Skeletal muscle satellite cell (primary cell): ENCODE data around the gene KBTBD6.

Source experiments
- H3K27me3 ChIP-seq: 2 replicates; pipeline ENCODE4 v1.7.0; 2013; ENCODE audit warnings: low read length; ENCODE audit not compliant: control insufficient read depth, insufficient read depth
- H3K36me3 ChIP-seq: 2 replicates; pipeline ENCODE4 v1.7.0; 2013; ENCODE audit warnings: mild to moderate bottlenecking, control low read depth, low read length; ENCODE audit not compliant: insufficient read depth
- H3K4me1 ChIP-seq: 2 replicates; pipeline ENCODE4 v1.7.0; 2013; ENCODE audit warnings: low read length; ENCODE audit not compliant: control insufficient read depth, insufficient read depth
- H3K4me2 ChIP-seq: 2 replicates; pipeline ENCODE4 v1.7.0; 2013; ENCODE audit warnings: mild to moderate bottlenecking, low read length
- H3K4me3 ChIP-seq: 2 replicates; pipeline ENCODE4 v1.7.0; 2013; ENCODE audit warnings: low read length
- H3K9ac ChIP-seq: 2 replicates; pipeline ENCODE4 v1.7.0; 2013; ENCODE audit warnings: mild to moderate bottlenecking, low read depth, low read length, moderate library complexity
- H3K9me3 ChIP-seq: replicated peaks from 2 replicates; pipeline ENCODE4 v1.7.0; 2013; ENCODE audit warnings: mild to moderate bottlenecking, control low read depth, low read length

Gene KBTBD6

GRCh38 chr13:41152005-41152404, 19.4 kb upstream of the KBTBD6 start:
- Histone ChIP-seq H3K4me3 (no peak overlapping the region), H3K9me3 (peaks cover 23% of the 10 kb centered on the region), H3K4me2 (no peak overlapping the region), H3K27me3 (no peaks in the 10 kb centered on the region), H3K36me3 (no peaks in the 10 kb centered on the region), H3K9ac (no peak overlapping the region), H3K4me1 (no peaks in the 10 kb centered on the region)

GRCh38 chr13:41150058-41150457, 17.5 kb upstream of the KBTBD6 start:
- no peak overlapping the region for H3K9ac ChIP-seq
- no peaks in the 10 kb centered on the region for H3K36me3 ChIP-seq
- peaks cover 8% of the 10 kb centered on the region for H3K4me1 ChIP-seq
- peaks cover 23% of the 10 kb centered on the region for H3K9me3 ChIP-seq
- H3K4me3 ChIP-seq: no peak overlapping the region
- H3K4me2 ChIP-seq: no peak overlapping the region
- no peaks in the 10 kb centered on the region for H3K27me3 ChIP-seq

- Histone ChIP-seq H3K9me3 (peaks cover 23% of the 10 kb centered on the region), H3K4me2 (no peak overlapping the region), H3K27me3 (no peaks in the 10 kb centered on the region), H3K36me3 (no peaks in the 10 kb centered on the region), H3K9ac (no peak overlapping the region), H3K4me1 (peaks cover 16% of the 10 kb centered on the region), H3K4me3 (no peak overlapping the region)
Observed at GRCh38 chr13:41148419-41149283, 16.0 kb upstream of the KBTBD6 start.

- H3K9me3 ChIP-seq: peaks cover 22% of the 10 kb centered on the region
- H3K27me3 ChIP-seq: no peaks in the 10 kb centered on the region
- H3K4me2 ChIP-seq: peak overlapping the region; percentile 53
- peaks cover 18% of the 10 kb centered on the region for H3K4me1 ChIP-seq
- no peak overlapping the region for H3K4me3 ChIP-seq
- H3K9ac ChIP-seq: no peak overlapping the region
- H3K36me3 ChIP-seq: no peaks in the 10 kb centered on the region
Observed at GRCh38 chr13:41145136-41145908, 12.7 kb upstream of the KBTBD6 start.

- H3K36me3 ChIP-seq: no peaks in the 10 kb centered on the region
- no peak overlapping the region for H3K4me3 ChIP-seq
- no peak overlapping the region for H3K4me2 ChIP-seq
- H3K27me3 ChIP-seq: no peaks in the 10 kb centered on the region
- H3K4me1 ChIP-seq: peaks cover 24% of the 10 kb centered on the region
- peaks cover 15% of the 10 kb centered on the region for H3K9me3 ChIP-seq
- no peak overlapping the region for H3K9ac ChIP-seq
Observed at GRCh38 chr13:41144576-41144975, 12.0 kb upstream of the KBTBD6 start.

GRCh38 chr13:41139296-41139966, 6.8 kb upstream of the KBTBD6 start:
- Histone ChIP-seq H3K4me1 (peaks cover 33% of the 10 kb centered on the region), H3K9me3 (no peaks in the 10 kb centered on the region), H3K4me2 (peak overlapping the region; percentile 76), H3K36me3 (no peaks in the 10 kb centered on the region), H3K9ac (no peak overlapping the region), H3K27me3 (no peaks in the 10 kb centered on the region), H3K4me3 (peak overlapping the region; percentile 33)

GRCh38 chr13:41137951-41138350, 5.3 kb upstream of the KBTBD6 start:
- Histone ChIP-seq H3K9ac (no peak overlapping the region), H3K4me2 (no peak overlapping the region), H3K4me3 (no peak overlapping the region), H3K9me3 (no peaks in the 10 kb centered on the region), H3K27me3 (no peaks in the 10 kb centered on the region), H3K36me3 (no peaks in the 10 kb centered on the region), H3K4me1 (peaks cover 31% of the 10 kb centered on the region)

- no peak overlapping the region for H3K4me2 ChIP-seq
- H3K27me3 ChIP-seq: no peaks in the 10 kb centered on the region
- no peaks in the 10 kb centered on the region for H3K36me3 ChIP-seq
- peaks cover 31% of the 10 kb centered on the region for H3K4me1 ChIP-seq
- no peak overlapping the region for H3K4me3 ChIP-seq
- no peak overlapping the region for H3K9ac ChIP-seq
- H3K9me3 ChIP-seq: no peaks in the 10 kb centered on the region
Observed at GRCh38 chr13:41137241-41137640, 4.6 kb upstream of the KBTBD6 start.

GRCh38 chr13:41136396-41137031, 3.9 kb upstream of the KBTBD6 start:
- Histone ChIP-seq H3K36me3 (no peaks in the 10 kb centered on the region), H3K4me2 (no peak overlapping the region), H3K4me1 (peaks cover 38% of the 10 kb centered on the region), H3K4me3 (no peak overlapping the region), H3K27me3 (no peaks in the 10 kb centered on the region), H3K9me3 (no peaks in the 10 kb centered on the region), H3K9ac (no peak overlapping the region)

GRCh38 chr13:41133951-41134350, 1.3 kb upstream of the KBTBD6 start:
- Histone ChIP-seq H3K27me3 (no peaks in the 10 kb centered on the region), H3K4me3 (no peak overlapping the region), H3K4me2 (peak overlapping the region; percentile 68), H3K36me3 (peaks cover 3% of the 10 kb centered on the region), H3K4me1 (peaks cover 38% of the 10 kb centered on the region), H3K9ac (no peak overlapping the region), H3K9me3 (no peaks in the 10 kb centered on the region)
